HCT116 (cell line): Measurements from ENCODE around the gene SDC3. TPM values are rescaled to one million over a fixed set of nuclear protein-coding genes. Genes with fewer than 3 reads are reported as not detected.

Experiments used
- ATAC-seq: fragments of 200-7000 bp; cut with Tn5 transposase; 2 replicates; pipeline ENCODE4 v1.9.1; 2020; ENCODE audit warnings: mild to moderate bottlenecking, moderate library complexity
- BruUV-seq: library from RNA; stranded (reverse); fragments of 400-500 nt; replicated peaks from 2 replicates; lab custom pipeline; 2021; lab: Mats Ljungman, UMichigan
- CTCF ChIA-PET: fragments of 300-600 bp; sonication (Branson Sonifier 250); formaldehyde crosslinking; loops from one replicate; lab custom pipeline; 2021; ENCODE audit warnings: antibody characterized with exemption; lab: Charles Lee
- POLR2A ChIA-PET: fragments of 300-600, 350-600 bp; sonication (Branson Sonifier 250); formaldehyde crosslinking; loops from one replicate; lab custom pipeline; 2021; ENCODE audit warnings: antibody characterized with exemption; lab: Charles Lee
- RAD21 ChIA-PET, 2 experiments: fragments of 300-600 bp; sonication (Branson Sonifier 250); formaldehyde crosslinking; loops; one replicate each; lab custom pipeline; 2023; ENCODE audit warnings: low total read pairs in 2 of 2; ENCODE audit not compliant: uncharacterized antibody in 2 of 2, unreplicated experiment in 2 of 2, low non-redundant PET in 1 of 2; lab: Charles Lee
- DNase-seq: peaks from one replicate; pipeline ENCODE4 v3.0.0-alpha.2; 2010; ENCODE audit warnings: low read depth, low spot score
- H2AFZ ChIP-seq: fragments of 200-600 bp; shearing (Covaris generic), sonication (generic); 2 replicates; pipeline ENCODE4 v1.6.1; 2017; ENCODE audit warnings: low read depth, mixed run types, mixed read lengths, antibody characterized with exemption, low read length; ENCODE audit not compliant: poor library complexity, severe bottlenecking
- H3K27ac ChIP-seq: 2 replicates; pipeline ENCODE4 v1.5.1; 2012; ENCODE audit warnings: low read depth, low read length
- H3K27me3 ChIP-seq: fragments of 200-600 bp; sonication (generic); 2 replicates; pipeline ENCODE4 v1.6.1; 2016; ENCODE audit warnings: mixed run types, low read length, mixed read lengths; ENCODE audit not compliant: insufficient read depth
- H3K36me3 ChIP-seq, 2 experiments: fragments of 200-500 bp in 1 of 2; fragments of 200-600 bp in 1 of 2; sonication (Bioruptor generic) in 1 of 2; sonication (generic) in 1 of 2; 2 replicates each; pipeline versions ENCODE4 v1.5.1 to v1.6.1; 2014 to 2016; ENCODE audit warnings: low read length in 2 of 2, inconsistent platforms in 1 of 2, mixed read lengths in 1 of 2, mixed run types in 1 of 2; ENCODE audit not compliant: insufficient read depth in 2 of 2, control insufficient read depth in 1 of 2
- H3K4me1 ChIP-seq, 2 experiments: fragments of 200-600 bp in 1 of 2; sonication (generic) in 1 of 2; 2 replicates each; pipeline versions ENCODE4 v1.5.1 to v1.6.1; 2012 to 2017; ENCODE audit warnings: low read length in 2 of 2, inconsistent platforms in 1 of 2, mild to moderate bottlenecking in 1 of 2, mixed read lengths in 1 of 2, mixed run types in 1 of 2, moderate library complexity in 1 of 2; ENCODE audit not compliant: insufficient read depth in 2 of 2, control insufficient read depth in 1 of 2
- H3K4me2 ChIP-seq: fragments of 200-600 bp; sonication (generic); 2 replicates; pipeline ENCODE4 v1.6.1; 2017; ENCODE audit warnings: mixed run types, low read length, mixed read lengths
- H3K4me3 ChIP-seq, 2 experiments: fragments of 200-600 bp in 1 of 2; sonication (generic) in 1 of 2; replicated peaks in 1 of 2; 2 replicates each; pipeline ENCODE4 v1.5.1; 2011 to 2016; ENCODE audit warnings: low read length in 2 of 2, control low read depth in 1 of 2, low read depth in 1 of 2, mild to moderate bottlenecking in 1 of 2, mixed read lengths in 1 of 2, mixed run types in 1 of 2
- H3K79me2 ChIP-seq: fragments of 200-600 bp; sonication (generic); 2 replicates; pipeline ENCODE4 v1.6.1; 2017; ENCODE audit warnings: mild to moderate bottlenecking, mixed run types, low read length, moderate library complexity, mixed read lengths; ENCODE audit not compliant: insufficient read depth
- H3K9ac ChIP-seq: fragments of 200-600 bp; sonication (generic); 2 replicates; pipeline ENCODE4 v1.6.1; 2016; ENCODE audit warnings: low read length, mixed read lengths
- H3K9me2 ChIP-seq: fragments of 200-600 bp; sonication (generic), shearing (Covaris generic); 2 replicates; pipeline ENCODE4 v1.6.1; 2017; ENCODE audit warnings: mixed run types, mild to moderate bottlenecking, moderate library complexity; ENCODE audit not compliant: insufficient read depth
- H3K9me3 ChIP-seq, 2 experiments: fragments of 200-500 bp in 1 of 2; fragments of 200-600 bp in 1 of 2; sonication (Bioruptor generic) in 1 of 2; sonication (generic) in 1 of 2; 2 replicates each; pipeline ENCODE4 v1.6.1; 2014 to 2017; ENCODE audit warnings: low read length in 2 of 2, mixed read lengths in 2 of 2, inconsistent platforms in 1 of 2, low read depth in 1 of 2, mild to moderate bottlenecking in 1 of 2, mixed run types in 1 of 2, moderate library complexity in 1 of 2; ENCODE audit not compliant: control insufficient read depth in 1 of 2, insufficient read depth in 1 of 2
- H4K20me1 ChIP-seq: fragments of 200-600 bp; sonication (generic), shearing (Covaris generic); 2 replicates; pipeline ENCODE4 v1.6.1; 2017; ENCODE audit warnings: mixed run types, mild to moderate bottlenecking, moderate library complexity; ENCODE audit not compliant: insufficient read depth
- CBX3 ChIP-seq: IDR thresholded peaks from 2 replicates; pipeline ENCODE4 v1.6.1; 2012; ENCODE audit warnings: low read depth
- CEBPB ChIP-seq: IDR thresholded peaks from 2 replicates; pipeline ENCODE4 v1.6.1; 2012; ENCODE audit warnings: low read depth
- ELF1 ChIP-seq: IDR thresholded peaks from 2 replicates; pipeline ENCODE4 v1.6.1; 2012; ENCODE audit warnings: low read depth, borderline replicate concordance
- EZH2phosphoT487 ChIP-seq: fragments of 200-600 bp; IDR thresholded peaks from 2 replicates; pipeline ENCODE4 v1.6.1; 2018; ENCODE audit warnings: antibody characterized with exemption, borderline replicate concordance
- FOSL1 ChIP-seq: IDR thresholded peaks from 2 replicates; pipeline ENCODE4 v1.6.1; 2012; ENCODE audit warnings: low read depth
- JUND ChIP-seq: IDR thresholded peaks from 2 replicates; pipeline ENCODE4 v1.6.1; 2012
- POLR2AphosphoS5 ChIP-seq: IDR thresholded peaks from 2 replicates; pipeline ENCODE4 v1.6.1; 2011; ENCODE audit warnings: mild to moderate bottlenecking, low read depth, low read length, moderate library complexity
- RAD21 ChIP-seq: IDR thresholded peaks from 2 replicates; pipeline ENCODE4 v1.6.1; 2012; ENCODE audit warnings: low read depth, mild to moderate bottlenecking
- SP1 ChIP-seq: IDR thresholded peaks from 2 replicates; pipeline ENCODE4 v1.6.1; 2012; ENCODE audit warnings: low read depth
- TCF7L2 ChIP-seq: IDR thresholded peaks from 2 replicates; pipeline ENCODE4 v1.7.0; 2011; ENCODE audit warnings: borderline replicate concordance, inconsistent platforms; ENCODE audit not compliant: insufficient read depth, insufficient read length; ENCODE audit errors: extremely low read depth
- YY1 ChIP-seq: IDR thresholded peaks from 2 replicates; pipeline ENCODE4 v1.6.1; 2011; ENCODE audit warnings: low read length, low read depth, moderate library complexity, mild to moderate bottlenecking; ENCODE audit not compliant: insufficient replicate concordance; ENCODE audit errors: extremely low read depth
- ZFX ChIP-seq: fragments of 450-650 bp; IDR thresholded peaks from 2 replicates; pipeline ENCODE4 v1.6.1; 2017
- ZNF274 ChIP-seq: fragments of 200-500 bp; sonication (Bioruptor generic); IDR thresholded peaks from 2 replicates; pipeline ENCODE4 v1.6.1; 2014; ENCODE audit warnings: mild to moderate bottlenecking, low read depth, low read length, inconsistent platforms
- intact Hi-C: fragments of 100-400 bp; cut with micrococcal nuclease; formaldehyde crosslinking; loops from 2 replicates; pipeline ENCODE4 v1.10.0; 2022
- total RNA-seq: library from RNA; stranded (reverse); gene quantifications from one replicate; pipeline ENCODE4 v1.2.1, GENCODE V29; 2021; ENCODE audit not compliant: unreplicated experiment
- TF ChIP-seq, protein P1 (sequence below), 3 experiments: fragments of 200-600 bp in 1 of 3; sonication (generic) in 1 of 3; IDR thresholded peaks in 2 of 3; conservative IDR thresholded peaks in 1 of 3; 2 replicates each; pipeline ENCODE4 v1.5.1; 2012 to 2017; ENCODE audit warnings: low read depth in 2 of 3, low read length in 2 of 3, antibody characterized with exemption in 1 of 3, borderline replicate concordance in 1 of 3, control low read depth in 1 of 3, mild to moderate bottlenecking in 1 of 3, mixed read lengths in 1 of 3, mixed run types in 1 of 3, moderate library complexity in 1 of 3; ENCODE audit not compliant: insufficient read depth in 1 of 3

Gene SDC3
- total RNA-seq, 1 experiment from 2014 or later: 40.1 TPM

DNA sequence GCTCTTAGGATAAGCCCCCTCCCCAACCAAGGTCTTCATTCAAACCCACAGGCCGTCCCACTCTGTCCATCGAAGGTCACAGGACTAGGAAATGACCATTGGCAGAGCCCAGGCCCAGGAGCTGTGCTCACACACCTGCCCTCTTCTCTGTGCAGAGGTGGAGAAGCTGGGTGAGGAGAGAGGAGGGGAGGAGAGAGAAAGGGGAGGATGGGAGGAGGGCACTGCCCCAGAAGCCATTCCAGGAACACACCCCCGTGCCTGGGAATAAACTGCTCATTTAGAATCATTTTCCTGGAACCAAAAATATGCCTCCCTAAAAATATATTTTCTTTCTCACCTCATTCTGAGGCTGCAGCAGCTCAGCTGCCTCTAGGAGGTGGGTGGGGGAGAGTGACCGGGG, 6.4 kb upstream of the SDC3 start:
- Histone ChIP-seq H3K9ac (no peak overlapping the region), H3K4me3 (no peak overlapping the region), H3K27me3 (no peaks in the 10 kb centered on the region), H2AFZ (no peak overlapping the region), H4K20me1 (no peaks in the 10 kb centered on the region), H3K27ac (no peak overlapping the region), H3K79me2 (no peaks in the 10 kb centered on the region), H3K36me3 (no peaks in the 10 kb centered on the region), H3K4me2 (no peak overlapping the region), H3K9me3 (no peaks in the 10 kb centered on the region), H3K4me1 (peaks cover 11 to 16% of the 10 kb centered on the region in 2 experiments), H3K9me2 (no peaks in the 10 kb centered on the region)
- RAD21 ChIA-PET: no interaction called here
- ATAC-seq (no peak), DNase-seq (no peak)
- TF ChIP-seq TCF7L2 (no peak), FOSL1 (no peak), ELF1 (no peak), ZFX (no peak), EZH2phosphoT487 (no peak), ZNF274 (no peak), RAD21 (no peak), CBX3 (no peak), JUND (no peak), POLR2AphosphoS5 (no peak), SP1 (no peak), YY1 (no peak), CEBPB (no peak)
- TF ChIP-seq, protein P1, sequence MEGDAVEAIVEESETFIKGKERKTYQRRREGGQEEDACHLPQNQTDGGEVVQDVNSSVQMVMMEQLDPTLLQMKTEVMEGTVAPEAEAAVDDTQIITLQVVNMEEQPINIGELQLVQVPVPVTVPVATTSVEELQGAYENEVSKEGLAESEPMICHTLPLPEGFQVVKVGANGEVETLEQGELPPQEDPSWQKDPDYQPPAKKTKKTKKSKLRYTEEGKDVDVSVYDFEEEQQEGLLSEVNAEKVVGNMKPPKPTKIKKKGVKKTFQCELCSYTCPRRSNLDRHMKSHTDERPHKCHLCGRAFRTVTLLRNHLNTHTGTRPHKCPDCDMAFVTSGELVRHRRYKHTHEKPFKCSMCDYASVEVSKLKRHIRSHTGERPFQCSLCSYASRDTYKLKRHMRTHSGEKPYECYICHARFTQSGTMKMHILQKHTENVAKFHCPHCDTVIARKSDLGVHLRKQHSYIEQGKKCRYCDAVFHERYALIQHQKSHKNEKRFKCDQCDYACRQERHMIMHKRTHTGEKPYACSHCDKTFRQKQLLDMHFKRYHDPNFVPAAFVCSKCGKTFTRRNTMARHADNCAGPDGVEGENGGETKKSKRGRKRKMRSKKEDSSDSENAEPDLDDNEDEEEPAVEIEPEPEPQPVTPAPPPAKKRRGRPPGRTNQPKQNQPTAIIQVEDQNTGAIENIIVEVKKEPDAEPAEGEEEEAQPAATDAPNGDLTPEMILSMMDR (IDR thresholded peaks at IDR 0.05 in 2 of 3, conservative IDR thresholded peaks at IDR 0.05 in 1 of 3; ENCODE audit: borderline replicate concordance in 1 of 3, insufficient read depth in 1 of 3, low read depth in 2 of 3, low read length in 2 of 3): no peak
- POLR2A ChIA-PET: no interaction called here
- BruUV-seq: no TSS peak
- CTCF ChIA-PET: interaction anchor here (8.9 kb wide), 1 partner anchor 112 kb away, joined by 242 read pairs; no protein-coding TSS in a partner anchor
- intact Hi-C loops: loop anchor here (10.0 kb wide), 1 partner anchor 1680 kb away; the partner anchor contains the start of genes MECR and PTPRU
